Measurements from ENCODE around the gene SLC7A5.

The SLC7A5 gene

GRCh38 chr16:87834005-87834667 lies 35.2 kb downstream of the SLC7A5 start:
- Histone ChIP-seq H3K9ac (ENCODE audit: low read depth, low read length) (no peak overlapping the region), H3K36me3 (ENCODE audit: control insufficient read depth, insufficient read depth, low read length) (peaks cover 90% of the 10 kb centered on the region), H3K27me3 (ENCODE audit: control insufficient read depth, insufficient read depth, low read length) (no peaks in the 10 kb centered on the region), H3K4me1 (ENCODE audit: control insufficient read depth, insufficient read depth, low read length) (peaks cover 10% of the 10 kb centered on the region), H3K27ac (ENCODE audit: low read depth, low read length) (no peak overlapping the region), H3K9me3 (ENCODE audit: control insufficient read depth, insufficient read depth, low read length) (no peaks in the 10 kb centered on the region), H3K4me3 (ENCODE audit: low read depth, low read length) (no peak overlapping the region)

- no peak overlapping the region for H3K4me3 ChIP-seq (ENCODE audit: low read depth, low read length)
- H3K27ac ChIP-seq (ENCODE audit: low read depth, low read length), result no peak overlapping the region
- peaks cover 16% of the 10 kb centered on the region for H3K4me1 ChIP-seq (ENCODE audit: control insufficient read depth, insufficient read depth, low read length)
- no peaks in the 10 kb centered on the region for H3K9me3 ChIP-seq (ENCODE audit: control insufficient read depth, insufficient read depth, low read length)
- H3K27me3 ChIP-seq (ENCODE audit: control insufficient read depth, insufficient read depth, low read length), result no peaks in the 10 kb centered on the region
- H3K36me3 ChIP-seq (ENCODE audit: control insufficient read depth, insufficient read depth, low read length), result peaks cover 84% of the 10 kb centered on the region
- H3K9ac ChIP-seq (ENCODE audit: low read depth, low read length), result no peak overlapping the region
Observed at GRCh38 chr16:87833548-87833947, 35.8 kb downstream of the SLC7A5 start.

- H3K9me3 ChIP-seq (ENCODE audit: control insufficient read depth, insufficient read depth, low read length), result no peaks in the 10 kb centered on the region
- H3K4me1 ChIP-seq (ENCODE audit: control insufficient read depth, insufficient read depth, low read length), result peaks cover 22% of the 10 kb centered on the region
- no peak overlapping the region for H3K4me3 ChIP-seq (ENCODE audit: low read depth, low read length)
- H3K36me3 ChIP-seq (ENCODE audit: control insufficient read depth, insufficient read depth, low read length), result peaks cover 78% of the 10 kb centered on the region
- no peaks in the 10 kb centered on the region for H3K27me3 ChIP-seq (ENCODE audit: control insufficient read depth, insufficient read depth, low read length)
- H3K27ac ChIP-seq (ENCODE audit: low read depth, low read length), result no peak overlapping the region
- no peak overlapping the region for H3K9ac ChIP-seq (ENCODE audit: low read depth, low read length)
Observed at GRCh38 chr16:87832741-87833502, 36.4 kb downstream of the SLC7A5 start.

GRCh38 chr16:87832137-87832527 lies 37.2 kb downstream of the SLC7A5 start:
- Histone ChIP-seq H3K9ac (ENCODE audit: low read depth, low read length) (no peak overlapping the region), H3K36me3 (ENCODE audit: control insufficient read depth, insufficient read depth, low read length) (peaks cover 70% of the 10 kb centered on the region), H3K4me1 (ENCODE audit: control insufficient read depth, insufficient read depth, low read length) (peaks cover 22% of the 10 kb centered on the region), H3K4me3 (ENCODE audit: low read depth, low read length) (no peak overlapping the region), H3K9me3 (ENCODE audit: control insufficient read depth, insufficient read depth, low read length) (no peaks in the 10 kb centered on the region), H3K27ac (ENCODE audit: low read depth, low read length) (no peak overlapping the region), H3K27me3 (ENCODE audit: control insufficient read depth, insufficient read depth, low read length) (no peaks in the 10 kb centered on the region)

- H3K9me3 ChIP-seq (ENCODE audit: control insufficient read depth, insufficient read depth, low read length), result no peaks in the 10 kb centered on the region
- peaks cover 65% of the 10 kb centered on the region for H3K36me3 ChIP-seq (ENCODE audit: control insufficient read depth, insufficient read depth, low read length)
- H3K27ac ChIP-seq (ENCODE audit: low read depth, low read length), result no peak overlapping the region
- H3K9ac ChIP-seq (ENCODE audit: low read depth, low read length), result no peak overlapping the region
- no peaks in the 10 kb centered on the region for H3K27me3 ChIP-seq (ENCODE audit: control insufficient read depth, insufficient read depth, low read length)
- H3K4me3 ChIP-seq (ENCODE audit: low read depth, low read length), result no peak overlapping the region
- peaks cover 22% of the 10 kb centered on the region for H3K4me1 ChIP-seq (ENCODE audit: control insufficient read depth, insufficient read depth, low read length)
Observed at GRCh38 chr16:87831421-87832136, 37.7 kb downstream of the SLC7A5 start.

- Histone ChIP-seq H3K36me3 (ENCODE audit: control insufficient read depth, insufficient read depth, low read length) (peaks cover 57% of the 10 kb centered on the region), H3K9ac (ENCODE audit: low read depth, low read length) (no peak overlapping the region), H3K4me3 (ENCODE audit: low read depth, low read length) (no peak overlapping the region), H3K27me3 (ENCODE audit: control insufficient read depth, insufficient read depth, low read length) (no peaks in the 10 kb centered on the region), H3K4me1 (ENCODE audit: control insufficient read depth, insufficient read depth, low read length) (peaks cover 22% of the 10 kb centered on the region), H3K27ac (ENCODE audit: low read depth, low read length) (no peak overlapping the region), H3K9me3 (ENCODE audit: control insufficient read depth, insufficient read depth, low read length) (no peaks in the 10 kb centered on the region)
Observed at GRCh38 chr16:87830673-87831420, 38.5 kb downstream of the SLC7A5 start.

GRCh38 chr16:87829988-87830672 lies 39.2 kb downstream of the SLC7A5 start:
- Histone ChIP-seq H3K27me3 (ENCODE audit: control insufficient read depth, insufficient read depth, low read length) (no peaks in the 10 kb centered on the region), H3K9ac (ENCODE audit: low read depth, low read length) (no peak overlapping the region), H3K36me3 (ENCODE audit: control insufficient read depth, insufficient read depth, low read length) (peaks cover 52% of the 10 kb centered on the region), H3K27ac (ENCODE audit: low read depth, low read length) (no peak overlapping the region), H3K9me3 (ENCODE audit: control insufficient read depth, insufficient read depth, low read length) (no peaks in the 10 kb centered on the region), H3K4me1 (ENCODE audit: control insufficient read depth, insufficient read depth, low read length) (peaks cover 26% of the 10 kb centered on the region), H3K4me3 (ENCODE audit: low read depth, low read length) (no peak overlapping the region)

- Histone ChIP-seq H3K4me1 (ENCODE audit: control insufficient read depth, insufficient read depth, low read length) (peaks cover 31% of the 10 kb centered on the region), H3K4me3 (ENCODE audit: low read depth, low read length) (no peak overlapping the region), H3K9ac (ENCODE audit: low read depth, low read length) (no peak overlapping the region), H3K27ac (ENCODE audit: low read depth, low read length) (peak overlapping the region; percentile 54), H3K9me3 (ENCODE audit: control insufficient read depth, insufficient read depth, low read length) (no peaks in the 10 kb centered on the region), H3K27me3 (ENCODE audit: control insufficient read depth, insufficient read depth, low read length) (no peaks in the 10 kb centered on the region), H3K36me3 (ENCODE audit: control insufficient read depth, insufficient read depth, low read length) (peaks cover 46% of the 10 kb centered on the region)
Observed at GRCh38 chr16:87829622-87829980, 39.7 kb downstream of the SLC7A5 start.

- Histone ChIP-seq H3K4me3 (ENCODE audit: low read depth, low read length) (no peak overlapping the region), H3K27ac (ENCODE audit: low read depth, low read length) (peak overlapping the region; percentile 54), H3K36me3 (ENCODE audit: control insufficient read depth, insufficient read depth, low read length) (peaks cover 41% of the 10 kb centered on the region), H3K9me3 (ENCODE audit: control insufficient read depth, insufficient read depth, low read length) (no peaks in the 10 kb centered on the region), H3K4me1 (ENCODE audit: control insufficient read depth, insufficient read depth, low read length) (peaks cover 36% of the 10 kb centered on the region), H3K9ac (ENCODE audit: low read depth, low read length) (no peak overlapping the region), H3K27me3 (ENCODE audit: control insufficient read depth, insufficient read depth, low read length) (no peaks in the 10 kb centered on the region)
Observed at GRCh38 chr16:87828907-87829621, 40.2 kb downstream of the SLC7A5 start.

Data from HUES48 (cell line).